ENCODE results near the gene TUBGCP2.
"Not testable (repeated sequence)": the region's sequence is repeated elsewhere in the genome, so short reads cannot be mapped to it uniquely, and the experiment has no call there.

Gene TUBGCP2

DNA sequence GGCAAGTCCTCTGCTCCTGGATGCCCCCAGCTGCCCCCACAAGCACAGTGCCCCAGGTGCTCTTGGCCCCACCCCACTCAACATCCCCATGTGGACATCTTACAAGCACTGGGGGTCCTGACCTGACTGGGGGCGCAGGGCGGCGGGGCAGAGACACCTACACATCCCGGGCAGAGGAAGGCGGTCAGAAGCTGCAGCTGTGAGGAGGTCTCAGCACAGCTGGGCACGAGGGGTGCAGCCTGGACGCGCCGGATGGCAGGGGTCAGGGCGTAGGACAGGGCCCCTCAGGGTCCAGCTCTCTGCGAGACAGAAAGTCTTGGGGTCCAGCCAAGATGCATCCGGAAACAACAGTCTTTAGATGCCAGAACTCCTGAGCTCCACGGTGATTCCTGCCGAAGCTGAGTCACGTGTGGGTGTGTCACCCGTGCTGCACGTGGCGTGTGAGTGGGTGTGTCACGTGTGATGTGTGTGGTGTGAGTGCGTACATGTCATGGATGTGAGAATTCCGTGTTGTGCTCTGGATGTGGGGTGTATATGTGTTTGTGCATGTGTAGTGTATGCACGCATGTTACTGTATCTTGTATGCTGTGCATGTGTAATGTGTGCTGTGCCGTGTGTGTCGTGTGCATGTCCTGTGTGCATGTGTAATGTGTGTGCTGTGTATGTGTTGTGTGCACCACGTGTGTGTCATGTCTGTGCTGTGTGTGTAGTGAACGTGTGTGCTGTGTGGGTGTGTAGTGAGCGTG is 65.9 kb downstream of the TUBGCP2 start:
- no peak for DNase-seq

DNA sequence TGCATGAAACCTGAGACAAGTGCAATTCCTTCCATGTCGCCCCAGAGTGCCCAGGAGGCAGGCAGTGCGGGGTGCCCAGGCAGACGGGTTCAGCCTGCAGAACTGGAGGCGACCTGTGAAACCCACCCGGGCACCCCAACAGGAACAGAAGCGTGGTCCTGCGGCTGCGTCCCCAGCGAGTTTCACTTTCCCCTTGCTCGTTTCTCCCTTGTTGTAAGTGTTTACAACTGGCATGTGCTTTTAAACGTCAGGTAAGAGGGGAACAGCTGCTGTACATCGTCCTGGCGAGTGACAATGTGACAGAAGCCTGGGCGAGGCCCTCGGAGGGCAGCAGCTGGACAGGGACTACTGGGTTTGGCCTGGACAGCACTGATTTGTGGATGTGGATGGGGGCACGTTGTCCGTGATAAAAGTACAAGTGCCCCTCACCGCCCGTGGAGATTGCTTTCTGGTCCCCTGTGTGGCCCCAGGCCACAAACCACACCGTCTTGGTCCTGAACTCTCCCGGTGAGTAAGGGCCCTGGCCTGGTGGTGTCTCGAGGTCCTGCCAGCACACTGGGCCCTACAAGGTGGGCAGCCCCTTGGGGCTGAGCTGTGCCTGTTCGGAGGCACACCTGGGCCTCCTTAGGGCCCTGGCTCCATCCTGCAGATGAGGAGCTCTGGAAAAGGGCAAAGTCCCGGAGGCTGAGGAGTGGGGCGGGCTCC is 67.0 kb downstream of the TUBGCP2 start:
- DNase-seq = no peak

DNA sequence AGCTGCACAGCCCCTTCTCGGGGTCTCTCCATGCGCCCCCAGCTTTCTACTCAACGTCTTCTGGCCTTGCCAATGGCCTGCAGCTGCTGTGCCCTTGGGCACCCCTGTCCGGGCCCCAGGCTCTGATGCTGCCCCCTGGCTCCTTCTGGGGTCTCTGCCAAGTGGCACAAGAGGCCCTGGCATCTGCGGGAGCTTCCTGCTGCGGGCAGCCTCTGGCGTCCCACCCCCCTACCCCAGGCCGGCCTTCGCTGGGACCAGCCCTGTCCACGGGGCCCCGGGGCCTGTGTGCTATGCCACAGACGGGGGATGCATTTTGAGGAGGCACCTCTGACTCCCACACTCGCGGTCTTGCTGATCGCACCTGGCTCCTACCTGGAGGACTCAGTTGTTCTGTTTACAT is 68.7 kb downstream of the TUBGCP2 start:
- DNase-seq = no peak

DNA sequence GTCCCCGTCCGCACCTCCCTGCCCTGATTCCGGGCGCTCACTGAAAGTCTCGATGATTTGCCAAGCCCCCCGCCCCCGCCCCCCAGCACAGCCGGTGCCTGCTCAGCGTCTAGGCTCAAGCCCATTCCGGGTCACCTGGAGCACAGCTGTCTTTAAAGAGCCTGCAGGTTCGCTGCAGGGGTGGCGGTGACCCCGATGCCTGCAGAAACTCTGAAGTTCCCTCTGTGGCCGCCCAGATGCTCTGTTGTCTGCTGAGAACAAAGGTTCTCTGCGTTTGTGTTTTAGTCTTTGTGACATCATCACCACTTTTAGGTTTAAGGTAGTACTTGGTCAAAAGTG is 70.2 kb downstream of the TUBGCP2 start:
- no peak for DNase-seq

DNA sequence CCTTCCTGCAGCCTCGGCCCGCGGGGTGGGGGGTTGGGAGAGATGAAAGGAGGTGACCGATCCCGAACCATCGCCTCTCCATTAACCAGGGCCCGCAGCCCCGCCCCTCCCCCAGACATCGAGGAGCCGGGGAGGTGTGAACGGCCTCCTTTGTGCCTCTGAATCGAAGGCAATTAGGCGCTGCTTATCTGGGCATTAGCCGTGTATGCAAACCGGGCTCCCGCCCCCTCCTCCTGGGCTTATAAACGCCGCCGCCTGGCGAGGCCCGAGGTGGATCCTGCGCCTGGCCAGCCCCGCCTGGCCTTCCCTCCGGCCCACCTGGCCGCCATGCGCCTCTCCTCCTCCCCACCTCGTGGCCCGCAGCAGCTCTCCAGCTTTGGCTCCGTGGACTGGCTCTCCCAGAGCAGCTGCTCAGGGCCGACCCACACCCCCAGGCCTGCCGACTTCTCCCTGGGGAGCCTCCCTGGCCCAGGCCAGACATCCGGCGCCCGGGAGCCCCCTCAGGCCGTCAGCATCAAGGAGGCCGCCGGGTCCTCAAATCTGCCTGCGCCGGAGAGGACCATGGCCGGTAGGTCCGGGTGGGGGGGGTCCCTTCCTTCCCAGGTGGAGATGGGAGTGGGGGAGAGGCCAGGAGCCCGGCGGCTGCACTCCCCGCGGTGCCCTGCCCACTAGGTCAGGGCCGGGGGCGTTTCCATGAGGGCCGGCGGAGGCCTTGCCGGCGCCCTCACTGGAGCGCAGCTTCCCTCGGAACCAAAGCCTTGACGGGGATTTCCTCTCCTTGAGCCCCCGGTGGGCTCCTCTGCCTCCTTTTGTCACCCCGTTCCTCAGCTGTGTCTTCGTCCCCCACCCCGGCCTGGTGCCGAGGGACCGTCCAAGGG is 70.8 kb downstream of the TUBGCP2 start, which contains the start of gene VENTX:
VENTX (plus strand) TSS at position 268 of the 878 bp plus-strand sequence; CDS start at position 328, 60 bp downstream.
- no peak for DNase-seq

DNA sequence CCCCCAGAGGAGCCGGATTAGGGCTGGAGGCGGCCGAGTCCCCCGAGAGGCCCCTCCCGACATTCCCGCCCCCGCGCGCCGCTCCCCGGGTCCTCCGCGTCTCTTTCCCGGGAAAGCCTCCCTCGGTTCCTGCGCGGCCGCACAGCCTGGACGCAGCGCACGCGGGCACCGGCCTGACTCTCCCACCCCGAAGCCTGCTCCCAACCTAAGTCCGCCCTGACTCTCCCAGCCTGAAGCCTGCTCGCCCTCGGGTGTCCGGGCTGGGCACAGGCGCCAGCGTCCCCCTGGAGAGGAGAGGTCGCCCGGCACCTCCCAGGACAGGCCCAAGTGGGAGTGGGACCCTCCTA is 71.5 kb downstream of the TUBGCP2 start:
- no peak for DNase-seq

DNA sequence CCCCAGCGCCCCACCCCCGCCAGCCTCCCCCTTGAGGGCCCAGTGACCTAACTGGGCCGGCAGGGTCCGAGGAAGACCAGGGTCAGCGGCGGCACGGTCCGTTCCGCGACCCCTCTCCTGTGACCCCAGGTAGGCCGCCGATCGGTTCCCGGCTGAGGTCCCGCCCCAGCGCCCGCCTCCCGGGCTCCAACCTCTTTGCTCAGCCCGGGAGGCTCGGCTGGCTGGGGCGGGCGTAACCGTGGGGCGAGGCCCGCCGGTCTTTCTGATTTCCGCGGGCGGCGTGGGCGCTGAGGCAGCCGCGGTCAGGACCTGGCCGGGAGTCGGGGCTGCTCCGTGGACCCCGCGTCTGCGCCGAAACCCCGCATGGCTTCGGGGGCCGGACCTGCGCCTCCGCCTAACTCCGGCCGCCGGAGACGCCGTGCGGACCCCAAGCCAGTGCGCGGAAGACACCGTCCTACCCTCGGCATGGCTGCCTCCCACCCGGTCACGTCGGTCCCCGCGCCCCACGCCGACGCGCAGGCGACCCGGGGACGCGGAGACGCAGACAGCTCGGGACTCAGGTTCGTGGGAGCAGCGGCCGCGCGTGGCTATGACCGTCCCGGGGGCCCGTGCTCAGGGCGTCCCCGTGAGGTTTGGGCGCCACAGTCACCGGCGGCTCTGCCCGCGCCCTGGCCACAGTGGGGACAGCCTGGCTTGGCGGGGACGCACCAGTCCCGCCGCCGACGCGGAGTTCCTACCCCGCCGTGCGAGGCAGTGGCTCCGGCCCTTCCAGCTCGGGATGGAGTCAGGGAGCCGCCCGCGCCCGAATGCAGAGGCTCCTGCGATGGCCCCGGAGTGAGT is 72.1 kb downstream of the TUBGCP2 start:
- DNase-seq = no peak

DNA sequence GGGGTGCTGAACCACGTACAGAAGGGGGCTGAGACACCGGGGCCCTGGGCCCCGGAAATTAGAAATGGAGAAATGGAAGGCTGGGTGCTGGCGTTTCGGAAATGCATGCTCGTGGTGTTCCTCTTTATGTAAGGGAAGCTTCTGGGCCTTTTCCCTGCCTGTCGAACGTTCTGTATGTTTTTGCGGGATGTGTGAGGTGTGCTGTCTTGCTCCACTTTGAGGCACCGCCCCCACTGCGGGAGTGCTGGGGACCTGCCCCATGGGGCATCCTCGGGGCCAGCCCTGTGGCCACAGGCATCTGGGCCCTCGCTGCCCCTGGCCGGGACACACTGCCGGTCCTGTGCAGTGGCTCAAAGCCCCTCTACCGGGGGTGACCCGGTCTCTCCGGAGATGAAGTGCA is 72.7 kb downstream of the TUBGCP2 start:
- DNase-seq = no peak

DNA sequence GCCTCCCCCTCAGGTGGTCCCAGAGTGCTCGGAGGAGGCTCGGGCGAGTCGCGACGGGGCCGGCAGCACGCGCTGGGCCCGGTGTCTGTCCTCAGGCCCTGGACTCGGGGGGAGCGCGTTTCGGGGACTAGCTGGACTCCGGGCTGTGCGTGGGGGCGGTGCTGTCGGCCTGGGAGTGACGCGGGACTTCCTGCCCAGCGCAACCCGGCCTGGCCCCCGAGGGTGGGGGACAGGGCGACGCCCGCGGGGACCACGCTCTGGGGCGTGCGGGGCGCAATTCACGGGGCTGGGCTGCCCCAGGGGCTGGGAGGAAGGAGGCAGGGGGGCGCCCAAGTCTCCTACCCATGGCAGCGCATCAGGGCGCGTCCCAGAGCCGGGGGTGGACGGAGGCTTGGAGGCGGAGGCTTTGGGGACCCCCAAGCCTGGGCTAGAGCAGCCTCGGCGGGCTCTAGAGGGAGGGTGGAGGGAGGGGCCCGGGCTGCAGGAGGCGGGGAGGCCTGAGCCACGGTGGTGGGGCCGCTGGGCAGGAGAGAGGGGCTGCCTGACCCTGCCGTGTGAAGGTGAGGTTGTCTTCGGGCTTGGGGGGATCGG is 73.3 kb downstream of the TUBGCP2 start:
- DNase-seq = no peak

DNA sequence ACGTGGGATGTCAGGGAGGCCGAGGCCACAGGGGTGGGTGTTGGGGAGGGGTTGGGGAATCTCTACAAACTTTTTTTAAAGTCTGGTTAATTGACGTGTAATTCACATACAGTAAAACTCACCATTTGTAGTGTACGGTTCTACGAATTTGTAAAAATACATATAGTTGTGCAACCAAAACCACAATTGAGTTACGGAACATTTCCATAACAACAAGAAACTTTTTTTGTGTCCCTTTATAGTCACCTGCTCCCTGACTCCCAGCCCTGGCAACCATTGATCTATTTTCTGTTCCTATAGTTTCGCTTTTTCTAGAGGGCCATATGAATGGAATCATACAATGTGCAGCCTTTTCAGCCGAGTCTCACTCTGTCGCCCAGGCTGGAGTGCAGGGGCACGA is 73.9 kb downstream of the TUBGCP2 start:
- DNase-seq = not testable (repeated sequence)

DNA sequence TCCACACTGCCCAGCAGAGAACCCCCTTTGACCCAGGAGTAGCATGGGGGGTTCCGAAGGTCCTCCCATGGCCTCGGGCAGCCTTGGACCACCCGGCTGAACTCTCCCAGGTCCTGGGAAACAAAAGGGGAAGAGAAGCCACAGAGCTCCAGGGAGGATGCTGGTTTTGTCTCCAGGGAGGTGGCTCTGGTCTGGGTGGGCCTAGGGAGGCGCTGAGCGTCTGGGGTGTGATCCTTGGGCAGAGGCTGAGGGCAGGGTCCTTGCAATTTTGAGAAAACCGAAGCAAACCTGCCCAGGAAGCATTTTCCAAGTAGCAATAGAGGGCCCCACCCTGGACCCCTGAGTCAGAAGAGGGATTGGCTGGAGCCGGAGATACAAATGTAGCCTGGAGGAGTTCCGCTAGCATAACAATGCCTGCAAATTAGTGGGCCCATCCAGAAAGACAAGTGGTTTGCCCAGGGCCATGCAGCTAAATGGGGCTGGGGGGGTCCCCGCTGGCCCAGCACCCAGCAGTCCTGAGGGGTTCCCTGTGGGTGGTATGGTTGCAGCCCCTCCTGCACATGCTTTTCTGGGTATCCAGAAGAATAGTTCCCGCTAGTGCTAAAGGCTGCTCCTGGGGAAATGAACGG is 76.6 kb downstream of the TUBGCP2 start:
- no peak for DNase-seq

DNA sequence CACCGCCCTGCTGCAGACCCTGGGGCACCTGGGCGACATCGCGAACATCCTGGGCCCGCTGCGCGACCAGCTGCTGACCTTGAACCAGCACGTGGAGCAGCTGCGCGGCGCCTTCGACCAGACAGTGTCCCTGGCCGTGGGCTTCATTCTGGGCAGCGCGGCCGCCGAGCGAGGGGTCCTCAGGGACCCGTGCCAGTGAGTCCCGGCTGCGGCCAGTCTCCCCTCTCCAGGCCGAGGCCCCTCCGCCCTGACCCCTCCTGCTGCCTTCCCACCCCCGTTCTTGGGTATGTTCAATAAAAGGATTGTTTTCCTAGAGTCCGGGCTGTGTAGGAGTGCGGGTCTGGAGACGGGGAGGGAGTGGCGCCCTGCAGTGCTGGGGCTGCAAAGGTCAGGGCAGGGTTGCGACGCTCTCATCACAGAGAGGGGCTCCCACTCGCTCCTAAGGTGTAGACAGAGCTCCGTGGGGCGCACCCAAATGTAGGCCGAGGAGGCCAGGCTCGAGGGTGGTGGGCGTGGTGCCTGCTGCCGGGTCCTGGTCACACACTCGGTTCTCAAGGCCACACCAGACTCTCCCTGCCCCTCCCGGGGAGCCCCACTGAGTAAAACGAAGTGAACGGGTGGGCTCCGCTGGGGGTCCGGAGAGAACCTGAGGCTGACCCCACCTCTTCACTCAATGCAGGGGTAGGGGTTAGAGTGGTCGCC is 77.3 kb downstream of the TUBGCP2 start:
- no peak for DNase-seq

DNA sequence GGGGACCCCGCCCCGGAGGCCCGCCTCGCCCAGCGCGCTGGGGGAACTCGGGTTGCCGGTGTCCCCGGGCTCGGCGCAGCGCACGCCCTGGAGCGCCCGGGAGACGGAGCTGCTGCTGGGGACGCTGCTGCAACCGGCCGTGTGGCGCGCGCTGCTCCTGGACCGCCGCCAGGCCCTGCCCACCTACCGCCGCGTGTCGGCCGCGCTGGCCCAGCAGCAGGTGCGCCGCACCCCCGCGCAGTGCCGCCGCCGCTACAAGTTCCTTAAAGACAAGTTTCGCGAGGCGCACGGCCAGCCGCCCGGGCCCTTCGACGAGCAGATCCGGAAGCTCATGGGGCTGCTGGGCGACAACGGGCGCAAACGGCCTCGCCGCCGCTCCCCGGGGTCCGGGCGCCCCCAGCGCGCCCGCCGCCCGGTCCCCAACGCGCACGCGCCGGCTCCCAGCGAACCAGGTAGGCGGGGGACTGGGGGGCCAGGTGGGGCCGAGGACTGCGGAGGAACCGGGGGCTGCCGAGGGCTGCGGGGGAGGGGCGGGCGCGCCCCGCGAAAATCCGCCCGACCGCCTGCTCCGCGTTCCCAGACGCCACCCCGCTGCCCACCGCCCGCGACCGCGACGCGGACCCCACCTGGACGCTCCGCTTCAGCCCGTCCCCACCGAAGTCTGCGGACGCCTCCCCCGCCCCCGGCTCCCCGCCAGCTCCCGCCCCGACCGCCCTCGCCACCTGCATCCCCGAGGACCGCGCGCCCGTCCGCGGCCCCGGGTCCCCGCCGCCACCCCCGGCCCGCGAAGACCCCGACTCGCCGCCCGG is 78.1 kb downstream of the TUBGCP2 start:
- DNase-seq = no peak

DNA sequence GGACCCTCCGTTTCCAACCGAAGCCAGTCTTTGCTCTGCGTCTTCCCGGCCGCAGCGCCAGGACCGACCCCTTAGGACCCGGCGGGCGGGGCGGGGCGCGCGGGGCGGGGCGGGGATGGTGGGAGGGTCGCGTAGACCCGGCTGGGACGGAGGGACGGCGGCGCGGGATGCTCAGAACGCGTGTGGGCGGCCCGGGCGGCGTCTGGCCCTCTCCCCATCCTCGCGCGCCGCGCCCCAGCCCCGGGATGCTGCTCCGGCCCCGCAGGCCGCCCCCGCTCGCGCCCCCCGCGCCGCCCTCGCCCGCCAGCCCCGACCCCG is 78.7 kb downstream of the TUBGCP2 start, which contains the start of gene UTF1:
UTF1 (plus strand) TSS at position 174 of the 318 bp plus-strand sequence; CDS start at position 246, 72 bp downstream.
- DNase-seq = no peak

DNA sequence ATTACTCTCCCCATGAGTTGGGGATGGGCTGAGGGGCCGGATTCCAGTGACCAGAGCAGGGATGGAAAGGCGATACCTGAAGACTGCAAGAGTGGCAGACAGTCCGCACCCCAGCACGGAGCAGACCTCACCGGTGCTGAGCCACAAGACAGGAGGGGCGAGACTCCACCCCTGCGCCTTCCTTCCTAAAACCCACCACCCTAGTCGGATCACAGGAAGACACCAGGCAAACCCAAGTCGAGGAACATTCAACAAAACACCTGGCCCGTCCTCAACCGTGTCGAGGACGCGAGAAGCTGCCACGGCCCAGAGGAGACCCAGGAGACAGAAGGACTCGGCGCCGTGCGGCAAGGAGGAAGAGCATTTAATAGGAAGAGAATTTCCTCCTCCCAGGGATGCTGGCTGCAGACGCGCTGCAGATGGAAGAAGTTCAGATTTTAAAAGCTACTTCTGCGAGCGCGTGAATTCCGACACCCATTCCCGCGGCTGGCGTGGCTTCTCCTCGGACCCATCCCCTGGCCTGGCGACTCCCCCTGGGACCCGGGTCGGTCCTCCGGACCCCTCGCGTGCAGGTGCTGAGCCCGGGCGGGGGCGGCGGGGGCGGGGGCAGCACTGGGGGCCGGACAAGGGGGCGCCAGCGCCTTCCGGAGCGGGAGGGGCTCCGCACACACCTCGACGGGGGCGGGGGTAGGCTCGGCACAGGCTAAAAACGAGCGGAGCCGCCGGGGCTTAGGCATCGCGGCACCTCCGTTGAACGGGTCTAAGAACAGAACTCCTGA is 79.2 kb downstream of the TUBGCP2 start:
- DNase-seq = no peak
